Measurements from ENCODE around the gene CTXN1.

DNA sequence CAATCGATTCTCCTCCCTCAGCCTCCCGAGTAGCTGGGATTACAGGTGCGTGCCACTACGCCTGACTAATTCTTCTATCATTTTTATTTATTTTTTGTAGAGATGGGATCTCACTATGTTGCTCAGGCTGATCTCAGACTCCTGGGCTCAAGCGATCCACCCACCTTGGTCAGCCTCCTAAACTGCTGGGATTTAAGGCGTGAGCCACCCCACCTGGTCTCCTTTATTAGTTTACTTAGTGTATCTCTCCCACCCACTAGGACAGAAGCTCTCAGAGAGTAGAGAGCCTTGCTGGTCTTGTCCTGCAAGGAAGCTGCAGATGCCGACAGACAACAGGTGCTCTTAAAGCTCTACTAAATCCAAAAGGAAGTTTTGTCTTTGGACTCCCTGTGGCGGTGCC lies 40.1 kb downstream of the CTXN1 start:
- TF ChIP-seq, protein P1, sequence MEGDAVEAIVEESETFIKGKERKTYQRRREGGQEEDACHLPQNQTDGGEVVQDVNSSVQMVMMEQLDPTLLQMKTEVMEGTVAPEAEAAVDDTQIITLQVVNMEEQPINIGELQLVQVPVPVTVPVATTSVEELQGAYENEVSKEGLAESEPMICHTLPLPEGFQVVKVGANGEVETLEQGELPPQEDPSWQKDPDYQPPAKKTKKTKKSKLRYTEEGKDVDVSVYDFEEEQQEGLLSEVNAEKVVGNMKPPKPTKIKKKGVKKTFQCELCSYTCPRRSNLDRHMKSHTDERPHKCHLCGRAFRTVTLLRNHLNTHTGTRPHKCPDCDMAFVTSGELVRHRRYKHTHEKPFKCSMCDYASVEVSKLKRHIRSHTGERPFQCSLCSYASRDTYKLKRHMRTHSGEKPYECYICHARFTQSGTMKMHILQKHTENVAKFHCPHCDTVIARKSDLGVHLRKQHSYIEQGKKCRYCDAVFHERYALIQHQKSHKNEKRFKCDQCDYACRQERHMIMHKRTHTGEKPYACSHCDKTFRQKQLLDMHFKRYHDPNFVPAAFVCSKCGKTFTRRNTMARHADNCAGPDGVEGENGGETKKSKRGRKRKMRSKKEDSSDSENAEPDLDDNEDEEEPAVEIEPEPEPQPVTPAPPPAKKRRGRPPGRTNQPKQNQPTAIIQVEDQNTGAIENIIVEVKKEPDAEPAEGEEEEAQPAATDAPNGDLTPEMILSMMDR (conservative IDR thresholded peaks at IDR 0.05; ENCODE audit: low read depth, low read length) = no peak
- no peak for TF ChIP-seq EZH2 (IDR thresholded peaks at IDR 0.05; ENCODE audit: borderline replicate concordance, low read depth, low read length, poor library complexity, severe bottlenecking)
